CD14-positive monocyte (primary cell): ENCODE measurements around the gene PWWP3B. TPM values are rescaled to one million over a fixed set of nuclear protein-coding genes. Genes with fewer than 3 reads are reported as not detected.

Source experiments
- DNase-seq, 3 donors: peaks; one replicate each; pipeline ENCODE4 v3.0.0-alpha.2; 2011 to 2022
- H2AFZ ChIP-seq: 2 replicates; pipeline ENCODE4 v1.6.0; 2012; ENCODE audit warnings: mild to moderate bottlenecking, low read depth, low read length, inconsistent platforms; ENCODE audit not compliant: insufficient read depth, poor library complexity, severe bottlenecking
- H3K27ac ChIP-seq, 2 donors: 1 replicate in 1 of 2; 2 replicates in 1 of 2; pipeline ENCODE4 v1.5.1; 2012 to 2013; ENCODE audit warnings: low read length in 2 of 2, control low read depth in 1 of 2, inconsistent platforms in 1 of 2, low read depth in 1 of 2, mild to moderate bottlenecking in 1 of 2
- H3K27me3 ChIP-seq, 2 donors: one replicate each; pipeline versions ENCODE4 v1.6.0 to v1.6.1; 2011 to 2013; ENCODE audit warnings: low read length in 2 of 2; ENCODE audit not compliant: control insufficient read depth in 2 of 2, insufficient read depth in 2 of 2
- H3K36me3 ChIP-seq, 2 donors: replicated peaks in 1 of 2; 1 replicate in 1 of 2; 2 replicates in 1 of 2; pipeline versions ENCODE4 v1.5.1 to v1.6.1; 2012 to 2013; ENCODE audit warnings: low read length in 2 of 2, control low read depth in 1 of 2, inconsistent platforms in 1 of 2, mild to moderate bottlenecking in 1 of 2; ENCODE audit not compliant: insufficient read depth in 2 of 2, control insufficient read depth in 1 of 2
- H3K4me1 ChIP-seq, 2 donors: 1 replicate in 1 of 2; 2 replicates in 1 of 2; pipeline versions ENCODE4 v1.5.1 to v1.6.1; 2012 to 2013; ENCODE audit warnings: low read length in 2 of 2, control low read depth in 1 of 2, inconsistent platforms in 1 of 2, mild to moderate bottlenecking in 1 of 2, moderate library complexity in 1 of 2; ENCODE audit not compliant: insufficient read depth in 2 of 2, control insufficient read depth in 1 of 2
- H3K4me2 ChIP-seq: replicated peaks from 2 replicates; pipeline ENCODE3; 2012; ENCODE audit warnings: low read length, moderate library complexity, mild to moderate bottlenecking; ENCODE audit not compliant: poor library complexity, severe bottlenecking; ENCODE audit errors: extremely low read depth
- H3K4me3 ChIP-seq, 3 experiments: fragments of 200-600 bp in 1 of 3; sonication (generic) in 1 of 3; replicated peaks in 1 of 3; 1 replicate in 2 of 3; 2 replicates in 1 of 3; pipeline ENCODE4 v1.5.1; 2011 to 2013; ENCODE audit warnings: low read length in 3 of 3, mild to moderate bottlenecking in 3 of 3, control low read depth in 2 of 3, low read depth in 2 of 3, inconsistent platforms in 1 of 3, moderate library complexity in 1 of 3
- H3K79me2 ChIP-seq: 2 replicates; pipeline ENCODE4 v1.6.0; 2012; ENCODE audit warnings: mild to moderate bottlenecking, control low read depth, inconsistent platforms, low read length, moderate library complexity; ENCODE audit not compliant: insufficient read depth
- H3K9ac ChIP-seq: 2 replicates; pipeline ENCODE4 v1.6.0; 2017; ENCODE audit warnings: low read length, mild to moderate bottlenecking; ENCODE audit not compliant: insufficient read depth, poor library complexity, severe bottlenecking
- H3K9me3 ChIP-seq, 2 donors: replicated peaks in 1 of 2; 1 replicate in 1 of 2; 2 replicates in 1 of 2; pipeline versions ENCODE4 v1.5.1 to v1.6.1; 2012 to 2013; ENCODE audit warnings: low read length in 2 of 2, control low read depth in 1 of 2; ENCODE audit not compliant: control insufficient read depth in 1 of 2, insufficient read depth in 1 of 2
- H4K20me1 ChIP-seq: 2 replicates; pipeline ENCODE4 v1.6.0; 2012; ENCODE audit warnings: mild to moderate bottlenecking, low read length, control low read depth, moderate library complexity; ENCODE audit not compliant: insufficient read depth
- H3K27ac Mint-ChIP-seq, 7 donors: one replicate each; pipeline ENCODE4 v1.8.0; 2020; ENCODE audit warnings: mild to moderate bottlenecking in 7 of 7, mixed read lengths in 7 of 7, moderate library complexity in 6 of 7, inconsistent platforms in 2 of 7
- H3K27me3 Mint-ChIP-seq, 3 donors: one replicate each; pipeline ENCODE4 v1.8.0; 2021 to 2022; ENCODE audit warnings: low read depth in 3 of 3, mild to moderate bottlenecking in 3 of 3, mixed read lengths in 3 of 3, moderate library complexity in 3 of 3, inconsistent platforms in 1 of 3
- H3K36me3 Mint-ChIP-seq, 2 donors: one replicate each; pipeline ENCODE4 v1.8.0; 2020; ENCODE audit warnings: mixed read lengths in 2 of 2, inconsistent platforms in 1 of 2, mild to moderate bottlenecking in 1 of 2
- H3K4me1 Mint-ChIP-seq: one replicate; pipeline ENCODE4 v1.8.0; 2020; ENCODE audit warnings: mild to moderate bottlenecking, mixed read lengths
- H3K4me3 Mint-ChIP-seq, 2 donors: one replicate each; pipeline ENCODE4 v1.8.0; 2020; ENCODE audit warnings: mild to moderate bottlenecking in 2 of 2, mixed read lengths in 2 of 2, moderate library complexity in 1 of 2
- H3K9me3 Mint-ChIP-seq, 7 donors: one replicate each; pipeline ENCODE4 v1.8.0; 2020 to 2022; ENCODE audit warnings: mixed read lengths in 7 of 7, mild to moderate bottlenecking in 6 of 7, moderate library complexity in 6 of 7, inconsistent platforms in 2 of 7
- CTCF ChIP-seq: fragments of 200-600 bp; IDR thresholded peaks from one replicate; pipeline ENCODE4 v1.8.0; 2022; ENCODE audit warnings: antibody characterized with exemption, mild to moderate bottlenecking
- WGBS: methylation state at CpG from one replicate; pipeline ENCODE4 v1.1.5; 2013; ENCODE audit warnings: missing lambda C conversion rate; ENCODE audit not compliant: insufficient coverage; 5-methylcytosine and 5-hydroxymethylcytosine counted together
- intact Hi-C, 2 donors: fragments of 100-400 bp; cut with micrococcal nuclease; formaldehyde crosslinking; loops; one replicate each; pipeline versions ENCODE4 v1.15.0 to v1.15.1; 2023
- polyA plus RNA-seq, 3 donors: library from polyadenylated mRNA; depleted of rRNA in 1 of 3; unstranded in 2 of 3; stranded (reverse) in 1 of 3; fragments of 300-500 nt in 2 of 3; fragments of >200 nt in 1 of 3; fragmentation: Illumina TruSeq in 2 of 3; gene quantifications; 1 replicate in 2 of 3; 2 replicates in 1 of 3; pipeline ENCODE4 v1.2.3, GENCODE V29; 2012 to 2021

PWWP3B gene
- polyA plus RNA-seq, 3 donors, result not detected

DNA sequence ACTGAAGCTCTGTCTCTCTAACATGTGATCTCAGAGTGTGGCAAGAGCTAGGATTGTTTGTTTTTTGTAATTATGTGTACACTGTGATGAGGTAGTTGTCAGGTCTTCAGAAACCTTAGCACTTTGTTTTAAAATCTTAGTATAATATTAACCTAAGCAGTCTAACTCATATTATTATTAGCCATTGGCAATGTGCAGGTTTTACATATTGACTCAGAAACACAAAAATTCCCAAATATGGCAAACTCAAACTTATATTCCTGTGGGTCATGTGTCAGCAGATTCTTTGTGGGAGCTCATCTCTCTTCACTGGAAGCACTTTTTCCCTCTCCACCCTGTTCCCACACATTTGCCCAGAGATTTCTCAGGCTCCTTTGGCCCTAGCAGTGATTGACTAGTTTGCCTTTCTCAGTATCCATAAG is 8.2 kb upstream of the PWWP3B start:
- DNase-seq, result no peak
- peaks cover 0 to 3% (median 2%) of the 10 kb centered on the region in 3 donors for H3K27me3 Mint-ChIP-seq
- H2AFZ ChIP-seq, result no peak overlapping the region
- TF ChIP-seq CTCF, result no peak
- intact Hi-C loops, result no loop called here
- H3K79me2 ChIP-seq, result no peaks in the 10 kb centered on the region
- no peak overlapping the region for H3K4me3 ChIP-seq
- no peak overlapping the region for H3K9ac ChIP-seq
- H4K20me1 ChIP-seq, result no peaks in the 10 kb centered on the region
- no peaks in the 10 kb centered on the region for H3K36me3 ChIP-seq
- no peaks in the 10 kb centered on the region for H3K9me3 Mint-ChIP-seq
- no peaks in the 10 kb centered on the region for H3K4me1 ChIP-seq
- H3K27ac Mint-ChIP-seq, result no peak overlapping the region
- no peak overlapping the region for H3K4me2 ChIP-seq
- H3K4me3 Mint-ChIP-seq, result no peak overlapping the region
- no peaks in the 10 kb centered on the region for H3K9me3 ChIP-seq
- no peaks in the 10 kb centered on the region for H3K27me3 ChIP-seq
- H3K27ac ChIP-seq, result no peak overlapping the region
- H3K36me3 Mint-ChIP-seq, result no peaks in the 10 kb centered on the region
- no peaks in the 10 kb centered on the region for H3K4me1 Mint-ChIP-seq

- no peak overlapping the region for H3K4me2 ChIP-seq
- H3K4me3 ChIP-seq, result no peak overlapping the region
- no peaks in the 10 kb centered on the region for H3K79me2 ChIP-seq
- no peaks in the 10 kb centered on the region for H3K36me3 ChIP-seq
- no peak for TF ChIP-seq CTCF
- Mint-ChIP-seq H3K36me3 (no peaks in the 10 kb centered on the region), H3K4me1 (no peaks in the 10 kb centered on the region), H3K27me3 (peaks cover 0 to 4% (median 2%) of the 10 kb centered on the region in 3 donors), H3K27ac (no peak overlapping the region), H3K9me3 (peaks cover 0 to 2% (median 0%) of the 10 kb centered on the region in 7 donors), H3K4me3 (no peak overlapping the region)
- H3K9ac ChIP-seq, result no peak overlapping the region
- no peaks in the 10 kb centered on the region for H4K20me1 ChIP-seq
- H3K4me1 ChIP-seq, result no peaks in the 10 kb centered on the region
- no CpG with 5 or more reads among the region's 1 CpG for WGBS
- H3K9me3 ChIP-seq, result no peaks in the 10 kb centered on the region
- intact Hi-C loops, result no loop called here
- no peaks in the 10 kb centered on the region for H3K27me3 ChIP-seq
- no peak for DNase-seq
- H3K27ac ChIP-seq, result no peak overlapping the region
- no peak overlapping the region for H2AFZ ChIP-seq
Observed at GRCh38 chrX:106170318-106170717, 2.2 kb downstream of the PWWP3B start.
